DOHH2 (cell line): ENCODE measurements around the gene ZNF112.

Experiments
- CTCF ChIP-seq: fragments of 200-600 bp; sonication (generic); IDR thresholded peaks from one replicate; pipeline ENCODE4 v1.5.1; 2014; ENCODE audit warnings: antibody characterized with exemption, mild to moderate bottlenecking, low read depth, low read length; ENCODE audit not compliant: poor library complexity, severe bottlenecking
- EZH2phosphoT487 ChIP-seq: fragments of 200-600 bp; sonication (generic); IDR thresholded peaks from 2 replicates; pipeline ENCODE4 v1.6.1; 2017; ENCODE audit warnings: borderline replicate concordance, mild to moderate bottlenecking, antibody characterized with exemption, low read length, moderate library complexity, mixed read lengths

GRCh38 chr19:44401139-44402115 is 44.9 kb upstream of the ZNF112 start, which contains the start of gene ZNF285:
- TF ChIP-seq CTCF (no peak), EZH2phosphoT487 (no peak)
